Tongue (tissue), 2 donors: ENCODE measurements around the gene TSHZ3. TPM values are rescaled to one million over a fixed set of nuclear protein-coding genes. Genes with fewer than 3 reads are reported as not detected.

ENCODE experiments used
- DNase-seq: peaks from one replicate; pipeline ENCODE4 v3.0.0-alpha.2; 2015
- total RNA-seq: library from RNA; depleted of rRNA; stranded (reverse); fragments of >200 nt; gene quantifications from one replicate; pipeline ENCODE4 v1.2.3, GENCODE V29; 2014

The TSHZ3 gene, protein sequence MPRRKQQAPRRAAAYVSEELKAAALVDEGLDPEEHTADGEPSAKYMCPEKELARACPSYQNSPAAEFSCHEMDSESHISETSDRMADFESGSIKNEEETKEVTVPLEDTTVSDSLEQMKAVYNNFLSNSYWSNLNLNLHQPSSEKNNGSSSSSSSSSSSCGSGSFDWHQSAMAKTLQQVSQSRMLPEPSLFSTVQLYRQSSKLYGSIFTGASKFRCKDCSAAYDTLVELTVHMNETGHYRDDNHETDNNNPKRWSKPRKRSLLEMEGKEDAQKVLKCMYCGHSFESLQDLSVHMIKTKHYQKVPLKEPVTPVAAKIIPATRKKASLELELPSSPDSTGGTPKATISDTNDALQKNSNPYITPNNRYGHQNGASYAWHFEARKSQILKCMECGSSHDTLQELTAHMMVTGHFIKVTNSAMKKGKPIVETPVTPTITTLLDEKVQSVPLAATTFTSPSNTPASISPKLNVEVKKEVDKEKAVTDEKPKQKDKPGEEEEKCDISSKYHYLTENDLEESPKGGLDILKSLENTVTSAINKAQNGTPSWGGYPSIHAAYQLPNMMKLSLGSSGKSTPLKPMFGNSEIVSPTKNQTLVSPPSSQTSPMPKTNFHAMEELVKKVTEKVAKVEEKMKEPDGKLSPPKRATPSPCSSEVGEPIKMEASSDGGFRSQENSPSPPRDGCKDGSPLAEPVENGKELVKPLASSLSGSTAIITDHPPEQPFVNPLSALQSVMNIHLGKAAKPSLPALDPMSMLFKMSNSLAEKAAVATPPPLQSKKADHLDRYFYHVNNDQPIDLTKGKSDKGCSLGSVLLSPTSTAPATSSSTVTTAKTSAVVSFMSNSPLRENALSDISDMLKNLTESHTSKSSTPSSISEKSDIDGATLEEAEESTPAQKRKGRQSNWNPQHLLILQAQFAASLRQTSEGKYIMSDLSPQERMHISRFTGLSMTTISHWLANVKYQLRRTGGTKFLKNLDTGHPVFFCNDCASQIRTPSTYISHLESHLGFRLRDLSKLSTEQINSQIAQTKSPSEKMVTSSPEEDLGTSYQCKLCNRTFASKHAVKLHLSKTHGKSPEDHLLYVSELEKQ
- 9.5 TPM for total RNA-seq

DNA sequence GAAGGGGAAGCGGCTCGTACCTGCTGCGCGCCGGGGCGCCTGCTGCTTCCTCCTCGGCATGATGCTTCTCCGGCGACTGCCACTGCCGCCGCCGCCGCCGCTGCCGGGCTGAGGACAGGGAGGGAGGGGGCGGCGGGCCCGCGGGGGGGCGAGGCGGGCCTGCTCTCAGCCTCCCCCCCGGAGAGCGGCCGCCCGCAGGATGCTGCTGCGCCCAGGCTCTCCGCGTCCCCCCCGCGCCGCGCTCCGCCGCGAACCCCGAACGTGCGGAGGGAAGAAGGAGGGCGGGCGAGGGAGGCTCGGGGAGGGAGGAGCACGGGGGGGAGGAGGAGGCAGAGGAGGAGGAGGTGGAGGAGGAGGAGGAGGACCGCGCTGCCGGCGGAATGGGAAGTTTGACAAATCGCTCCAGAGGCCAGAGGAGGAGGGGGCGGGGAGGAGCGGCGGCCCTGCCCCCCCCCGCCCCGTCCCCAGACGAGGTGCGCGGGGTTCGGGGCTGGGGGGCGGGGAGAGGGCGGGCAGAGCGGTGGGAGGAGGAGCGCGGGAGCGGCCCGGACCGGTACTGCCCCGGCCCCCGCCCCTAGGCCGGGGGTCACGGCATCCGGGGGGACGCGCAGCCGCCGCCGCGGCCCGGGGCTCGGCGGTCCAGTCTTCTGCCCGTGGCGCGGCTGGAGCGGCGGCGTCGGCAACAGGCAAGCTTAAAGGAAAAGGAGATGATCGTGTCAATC is at the start of gene TSHZ3:
Gene TSHZ3 (minus strand): TSS at position 277 of the 722 bp plus-strand sequence. CDS start 217 bp downstream, at position 60.
- peak; percentile 91 for DNase-seq

DNA sequence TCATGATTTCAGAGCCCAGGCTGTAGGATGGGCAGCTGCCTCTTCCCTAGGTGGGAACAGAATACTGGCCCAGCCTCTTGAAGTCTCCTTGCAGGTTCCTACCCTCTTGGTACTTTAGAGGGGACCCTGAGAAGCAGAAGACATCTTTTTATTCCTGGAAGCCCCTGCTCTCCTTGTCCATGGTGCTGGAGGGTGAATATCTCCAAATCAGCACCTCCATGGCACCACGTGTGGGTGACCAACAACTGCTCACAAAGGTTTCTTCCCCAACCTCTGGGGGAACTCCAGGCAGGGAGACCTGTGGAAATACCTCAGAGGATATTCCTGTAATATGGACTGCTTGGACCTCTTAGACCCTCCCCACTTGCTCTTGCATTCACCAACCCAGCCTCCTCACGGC is 48.1 kb upstream of the TSHZ3 start:
- no peak for DNase-seq

DNA sequence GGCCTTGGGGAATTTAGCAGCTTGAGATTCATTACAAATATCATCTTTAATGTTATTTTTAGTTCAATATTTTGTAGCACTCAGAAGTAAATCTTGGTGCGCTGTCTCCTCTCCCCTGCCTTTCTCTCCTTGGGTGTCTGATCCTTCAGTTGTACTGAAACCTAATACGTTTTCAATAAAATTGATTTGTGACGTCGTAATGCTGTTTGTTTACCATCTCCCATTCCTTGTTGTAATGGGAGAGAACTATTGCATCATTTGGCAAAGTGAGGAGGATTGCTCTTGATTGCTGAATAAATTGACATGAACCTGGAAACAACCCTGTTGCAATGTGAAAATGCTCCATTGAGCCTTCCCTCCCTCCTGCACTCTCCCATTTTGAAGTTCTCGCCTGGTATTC is 43.2 kb upstream of the TSHZ3 start:
- DNase-seq: no peak

DNA sequence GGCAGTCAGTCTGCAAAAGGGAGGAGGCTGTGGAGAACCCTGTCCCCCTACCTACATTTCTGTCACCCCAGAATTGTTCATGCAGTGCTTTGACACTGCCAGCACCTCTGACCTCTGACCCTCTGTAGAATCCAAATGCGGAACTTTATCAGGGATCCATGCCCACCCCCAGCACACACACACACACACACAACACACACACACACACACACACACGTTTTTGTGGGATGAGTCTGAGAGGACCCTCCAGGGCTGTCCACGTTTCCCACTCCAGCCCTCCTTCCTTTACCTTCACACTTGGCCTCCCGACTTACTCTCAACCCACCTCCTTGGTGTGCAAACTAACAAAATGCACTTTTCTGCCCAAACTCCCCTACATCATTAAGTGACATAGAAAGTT is 42.3 kb upstream of the TSHZ3 start:
- no peak for DNase-seq

DNA sequence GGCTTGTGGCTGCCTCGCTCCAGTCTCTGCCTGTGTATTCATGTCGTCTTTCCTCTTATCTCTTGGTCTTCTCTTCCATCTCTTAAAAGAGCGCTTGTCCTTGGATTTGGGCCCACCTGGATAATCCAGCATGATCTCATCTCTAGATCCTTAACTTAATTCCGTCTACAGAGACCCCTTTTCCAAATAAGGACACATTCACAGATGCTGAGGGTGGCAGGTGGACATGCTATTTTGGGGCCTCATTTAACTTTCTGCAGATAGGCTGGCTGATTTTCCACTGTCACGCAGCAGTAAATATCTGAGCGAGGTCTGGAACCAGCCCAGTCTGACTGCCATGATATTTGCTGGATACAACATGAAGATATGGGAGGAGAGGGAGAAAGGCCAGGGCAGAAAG is 41.5 kb upstream of the TSHZ3 start:
- peak; percentile 56 for DNase-seq

DNA sequence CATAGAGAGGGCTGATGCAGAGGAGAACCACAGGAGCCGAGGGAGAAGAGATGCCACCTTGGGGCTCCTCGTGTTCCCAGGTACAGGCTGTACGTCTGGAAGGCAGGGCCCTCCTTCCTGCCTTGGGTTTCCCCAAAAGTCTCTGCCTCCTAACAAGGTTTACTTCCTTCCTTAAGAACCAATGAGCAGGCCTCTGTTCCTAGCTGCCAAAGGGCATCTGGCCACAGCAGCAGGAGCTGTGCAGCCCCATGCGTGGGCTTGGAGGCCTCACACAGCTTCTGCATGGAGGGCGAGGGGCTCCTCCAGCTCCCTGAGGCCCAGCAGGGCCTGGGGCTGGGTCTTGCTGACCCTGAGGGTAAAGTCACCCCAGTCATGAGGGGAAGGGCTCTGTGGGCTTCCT is 40.6 kb upstream of the TSHZ3 start:
- no peak for DNase-seq

DNA sequence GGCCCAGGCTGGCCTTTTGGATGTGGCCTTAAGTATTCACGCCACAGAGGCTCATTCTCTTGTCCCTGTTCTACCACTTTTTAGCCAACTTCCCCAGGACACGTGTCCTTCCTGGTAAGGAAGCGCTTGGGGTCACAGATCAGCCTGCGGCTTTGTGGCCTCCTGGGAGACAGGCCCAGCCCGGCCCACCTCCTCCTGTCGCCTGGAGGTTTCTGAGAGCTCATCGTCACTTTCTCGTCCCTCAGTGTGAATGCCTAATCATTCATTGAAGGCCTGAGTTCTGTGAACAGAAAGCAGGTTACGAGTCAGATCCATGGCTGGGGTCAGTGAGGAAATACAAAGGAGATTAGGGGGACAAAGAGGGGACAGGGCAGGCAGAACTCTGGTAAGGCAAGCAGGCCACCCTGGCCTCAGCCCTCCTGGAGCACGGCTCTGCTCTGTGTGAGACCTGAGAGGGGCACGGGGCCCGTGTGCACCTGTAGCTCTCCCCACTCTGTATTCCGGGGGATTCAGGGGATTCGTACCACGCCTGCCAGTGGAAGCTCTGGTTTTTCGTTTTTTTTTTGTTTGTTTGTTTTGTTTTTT is 38.6 kb upstream of the TSHZ3 start:
- DNase-seq: no peak

DNA sequence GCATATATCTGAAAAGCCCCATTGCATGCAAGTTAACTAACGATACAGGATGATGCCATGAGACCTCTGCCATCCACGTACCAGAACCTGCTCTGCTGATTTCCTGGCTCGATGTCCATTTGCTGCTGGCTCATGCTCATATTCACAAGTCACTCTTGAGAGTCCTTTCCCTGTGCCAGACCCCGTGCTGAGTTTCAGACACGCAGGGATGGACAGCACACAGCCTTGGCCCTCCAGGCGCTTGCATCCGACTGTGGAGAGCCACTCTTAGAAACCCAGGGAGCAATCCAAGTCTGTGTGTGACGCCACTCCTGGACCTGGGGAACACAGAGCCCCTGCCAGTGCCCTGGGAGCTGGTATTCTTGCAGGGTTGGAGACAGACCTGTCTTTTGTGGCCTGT is 37.6 kb upstream of the TSHZ3 start:
- no peak for DNase-seq

DNA sequence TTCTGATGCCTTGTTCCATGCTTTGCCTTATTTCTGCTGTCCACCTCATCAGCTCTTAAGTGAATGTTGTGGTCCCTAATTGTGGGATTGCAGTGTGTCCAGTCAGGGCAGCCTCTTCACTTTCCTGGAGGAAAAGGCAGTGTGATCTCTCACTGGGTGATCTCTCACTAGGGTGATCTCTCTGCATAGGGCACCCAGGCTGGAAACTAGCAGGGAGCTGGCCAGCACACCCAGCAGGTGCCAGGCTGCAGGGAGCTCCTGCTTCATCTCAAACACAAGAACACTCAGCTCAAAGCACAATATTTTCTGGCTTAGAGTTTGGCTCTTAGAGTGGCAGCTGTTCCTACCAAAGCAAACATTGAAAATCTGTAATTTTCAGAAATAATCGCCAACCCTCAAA is 36.5 kb upstream of the TSHZ3 start:
- DNase-seq: peak; percentile 58

DNA sequence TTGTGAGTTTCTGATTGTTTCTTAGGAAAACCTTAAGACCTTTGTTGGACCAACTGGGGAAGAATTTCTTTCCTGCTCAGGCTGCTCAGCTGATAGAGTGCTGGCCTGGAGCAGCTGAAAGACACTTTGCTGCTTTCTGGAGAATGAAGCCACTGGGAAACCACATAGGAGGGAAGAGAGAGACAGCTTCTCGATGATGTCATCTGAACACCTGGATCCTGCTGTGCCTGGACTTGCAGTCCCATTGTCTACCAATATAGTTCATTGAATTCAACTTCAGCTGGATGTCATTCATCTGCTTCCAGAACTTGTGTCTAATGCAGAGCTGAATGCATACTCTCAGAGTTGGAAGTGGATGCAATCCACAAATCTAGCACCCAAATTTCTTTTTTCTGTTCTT is 34.3 kb upstream of the TSHZ3 start:
- DNase-seq: no peak

DNA sequence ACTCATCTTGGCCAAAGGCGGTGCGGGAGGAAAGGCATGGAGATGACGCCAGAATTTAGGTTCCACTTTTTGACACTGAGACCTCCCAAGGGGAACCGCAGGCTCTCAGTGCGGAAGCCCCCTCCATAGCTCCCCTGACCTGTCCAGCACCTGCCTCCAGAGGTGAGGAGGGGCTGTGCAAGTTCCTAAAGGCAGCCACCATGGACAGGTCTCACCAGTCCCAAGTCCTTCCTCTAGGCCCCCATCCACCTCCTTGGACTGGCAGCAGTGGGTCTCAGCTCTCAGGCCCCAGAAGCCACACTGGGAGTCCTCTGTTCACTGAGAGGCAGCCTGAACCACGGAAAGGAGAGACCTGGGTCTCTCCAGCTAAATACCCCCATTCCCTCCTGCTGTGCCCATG is 31.6 kb upstream of the TSHZ3 start:
- DNase-seq: no peak

DNA sequence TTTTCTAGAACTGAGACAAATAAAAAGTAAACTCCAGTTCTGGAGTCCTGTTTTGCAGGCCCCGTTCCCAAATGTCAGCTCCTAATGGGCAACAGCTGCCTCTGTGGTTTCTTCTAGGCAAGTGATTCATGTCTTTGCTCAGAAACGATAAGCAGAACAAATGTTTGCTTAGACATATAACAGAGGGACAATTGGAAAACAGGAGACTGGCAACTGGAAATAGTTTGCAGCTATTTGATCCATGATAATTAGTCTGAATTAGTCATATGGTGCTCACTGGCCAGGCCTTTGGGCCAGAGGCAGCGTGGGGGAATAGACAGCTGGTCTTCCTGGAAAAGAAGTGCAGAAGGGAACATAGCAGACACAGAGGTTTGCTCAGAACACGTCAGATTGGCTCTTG is 29.2 kb upstream of the TSHZ3 start:
- peak; percentile 92 for DNase-seq

DNA sequence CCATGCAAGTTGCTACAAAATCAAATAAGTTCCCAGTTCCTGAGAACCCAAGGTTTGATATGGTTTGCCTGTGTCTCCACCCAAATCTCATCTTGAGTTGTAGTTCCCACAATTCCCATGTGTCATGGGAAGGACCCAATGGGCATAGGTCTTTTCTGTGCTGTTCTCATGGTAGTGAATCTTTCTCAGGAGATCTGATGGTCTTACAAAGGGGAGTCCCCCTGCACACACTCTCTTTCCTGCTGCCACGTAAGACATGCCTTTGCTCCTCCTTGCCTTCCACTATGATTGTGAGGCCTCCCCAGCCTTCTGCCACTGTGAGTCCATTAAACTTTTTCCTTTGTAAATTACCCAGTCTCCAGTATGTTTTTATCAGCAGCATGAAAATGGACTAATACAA is 28.5 kb upstream of the TSHZ3 start:
- no peak for DNase-seq

DNA sequence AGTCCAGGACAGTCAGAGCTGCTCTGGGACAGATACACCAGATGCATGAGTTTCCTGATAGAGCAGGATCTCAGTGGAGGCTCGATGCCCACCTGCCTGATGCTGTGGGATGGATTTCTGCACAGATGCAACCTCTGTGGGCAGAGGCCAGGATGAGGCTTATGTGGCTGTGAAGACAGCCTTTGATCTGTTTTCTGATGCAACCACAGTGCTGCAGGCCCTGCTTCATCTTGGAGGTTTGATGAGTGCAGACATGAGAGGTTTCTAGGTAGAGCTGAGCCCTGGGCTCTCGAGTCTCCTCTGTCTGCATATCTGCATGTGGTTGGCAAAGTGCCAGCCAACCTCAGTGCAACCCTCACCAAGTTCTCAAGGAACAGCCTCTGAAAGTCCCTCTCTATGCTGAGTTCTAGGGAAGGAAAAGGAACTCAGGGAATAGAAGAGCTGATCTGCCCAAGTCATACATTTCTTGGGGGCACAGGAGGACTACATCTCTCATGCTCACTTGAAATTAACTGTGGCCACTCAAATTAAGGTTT is 23.1 kb upstream of the TSHZ3 start:
- no peak for DNase-seq

DNA sequence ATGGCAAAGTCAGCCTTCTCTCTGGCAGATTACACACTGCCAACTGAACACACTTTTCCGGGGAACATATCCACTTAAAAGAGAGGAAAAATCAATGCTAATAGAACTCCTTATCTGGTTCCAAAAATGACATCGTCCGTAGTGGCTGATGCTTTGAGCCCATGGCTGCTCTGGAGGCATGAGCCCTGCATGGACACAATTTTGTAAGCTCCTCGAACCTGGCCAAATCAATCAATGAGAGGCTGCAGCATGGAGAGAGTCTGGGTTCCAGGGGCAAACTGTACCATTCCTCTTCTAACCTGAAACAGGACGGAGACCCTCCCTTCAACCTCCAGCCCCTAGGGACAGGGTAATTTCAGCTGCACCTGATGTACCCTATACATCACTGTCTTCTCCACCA is 21.0 kb upstream of the TSHZ3 start:
- DNase-seq: peak; percentile 51

DNA sequence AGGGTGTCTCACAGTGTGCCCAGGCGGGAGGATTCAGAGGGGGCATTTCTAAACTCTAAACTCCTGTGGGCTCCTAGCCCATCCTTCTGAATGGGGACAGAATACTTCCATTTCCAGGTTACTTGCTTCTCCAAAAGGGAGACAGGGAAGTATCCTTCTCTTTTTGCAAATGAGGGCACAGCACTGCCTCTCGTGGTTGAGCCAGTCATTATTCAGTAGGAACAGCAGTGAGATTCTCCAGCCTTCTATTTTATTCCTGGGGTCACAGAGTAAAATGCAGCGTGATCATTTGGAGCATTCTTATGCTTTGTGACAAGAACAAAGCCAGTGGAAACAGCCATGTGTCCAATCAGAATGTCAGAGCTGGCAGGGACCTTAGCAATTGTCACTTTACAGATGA is 15.7 kb upstream of the TSHZ3 start:
- no peak for DNase-seq

DNA sequence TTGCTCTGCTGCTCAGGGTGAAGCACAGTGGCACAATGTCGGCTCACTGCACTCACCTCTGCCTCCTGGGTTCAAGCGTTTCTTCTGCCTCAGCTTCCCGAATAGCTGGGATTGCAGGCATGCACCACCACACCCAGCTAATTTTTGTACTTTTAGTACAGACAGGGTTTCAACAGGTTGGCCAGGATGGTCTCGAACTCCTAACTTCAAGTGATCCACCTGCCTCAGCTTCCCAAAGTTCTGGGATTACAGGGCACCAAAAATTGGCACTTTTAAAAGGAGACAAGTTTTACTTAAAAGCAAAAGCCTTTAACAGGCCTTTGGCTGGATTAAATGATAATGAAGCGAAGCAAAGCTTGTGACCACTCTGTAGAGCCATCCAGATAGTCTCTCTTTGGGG is 12.5 kb upstream of the TSHZ3 start:
- no peak for DNase-seq

DNA sequence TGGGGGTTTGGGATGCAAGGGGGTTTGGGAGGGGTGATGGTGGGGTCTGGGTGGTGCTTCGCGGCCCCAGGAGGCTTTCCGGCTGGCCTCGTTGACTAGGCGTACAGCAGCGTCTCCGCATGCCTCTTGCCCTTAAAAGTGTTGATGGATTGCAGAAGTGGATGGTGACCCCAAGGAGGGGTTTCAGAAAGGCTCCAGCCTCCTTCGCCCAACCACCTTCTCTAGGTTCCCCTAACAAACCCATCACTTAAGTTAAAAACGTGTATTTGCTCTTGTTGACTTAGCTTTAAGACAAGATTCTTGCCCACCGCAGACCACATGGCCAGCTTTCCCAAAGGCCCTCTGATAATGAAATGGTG is 8.1 kb upstream of the TSHZ3 start:
- no peak for DNase-seq

DNA sequence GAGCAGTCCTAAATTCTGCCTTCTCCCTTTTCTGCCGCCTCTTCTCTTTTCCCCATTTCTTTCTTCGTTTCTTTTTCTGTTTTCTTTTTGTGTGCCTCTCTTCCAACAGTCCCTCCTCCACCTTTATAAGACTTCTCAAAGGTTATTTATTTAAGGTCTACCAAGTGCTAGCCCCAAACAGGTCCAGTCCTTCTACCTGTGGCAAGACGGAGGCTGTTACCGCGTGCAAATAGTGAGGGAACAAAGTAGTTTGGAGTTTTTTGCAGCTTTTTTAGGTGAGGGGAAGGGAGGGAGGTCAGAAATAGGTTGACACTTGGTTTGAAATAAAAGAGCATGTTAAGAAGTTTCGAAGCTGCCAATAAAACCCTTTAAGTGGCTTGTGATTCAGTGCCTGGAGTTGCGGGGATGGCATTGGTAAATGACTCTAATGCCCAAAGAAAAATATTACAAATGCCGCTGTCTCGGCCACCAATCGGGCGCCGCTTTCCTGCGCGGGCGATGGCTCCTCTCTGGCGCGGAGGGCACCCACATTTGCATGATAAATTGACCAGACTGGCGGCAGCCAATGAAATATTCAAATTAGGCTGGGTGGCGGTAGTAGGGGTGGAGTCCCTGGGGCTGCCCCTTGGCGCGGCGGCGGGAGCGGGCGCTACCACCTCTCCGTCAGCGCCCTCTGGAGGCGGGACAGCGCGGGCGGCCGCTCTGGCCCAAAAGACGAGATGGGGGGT is 7.5 kb upstream of the TSHZ3 start:
- no peak for DNase-seq

DNA sequence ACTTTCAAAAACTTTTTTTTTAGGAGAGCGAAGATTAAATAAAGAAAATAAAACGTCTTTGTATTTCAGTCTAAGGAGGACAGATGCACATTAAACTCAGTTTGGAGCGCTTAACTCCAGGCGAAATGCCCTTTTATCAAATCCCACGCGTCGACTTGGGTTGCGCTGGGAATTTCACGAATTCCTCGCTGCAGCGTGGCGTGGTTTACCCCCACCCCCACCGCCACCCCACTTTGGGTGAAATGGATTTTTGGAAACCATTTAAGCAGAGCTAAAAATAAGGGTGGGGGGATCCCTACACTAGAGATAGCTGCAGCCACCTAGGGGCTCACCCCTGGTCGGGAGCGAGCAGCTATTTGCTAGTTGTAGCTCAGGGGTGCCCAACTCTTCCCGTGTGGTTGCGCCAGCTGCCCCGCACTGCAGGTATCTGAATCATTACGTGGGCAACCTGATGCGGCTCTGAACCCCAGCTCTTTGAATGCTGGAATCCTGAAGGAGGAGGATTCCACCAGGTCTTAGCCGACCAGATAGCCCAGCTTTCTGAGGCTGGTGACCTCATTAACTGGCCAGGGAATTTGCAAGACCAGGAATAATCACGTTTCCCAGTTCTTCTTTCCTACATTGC is 6.5 kb upstream of the TSHZ3 start:
- DNase-seq: no peak
